ENCODE data around the gene MBP.

The MBP gene

DNA sequence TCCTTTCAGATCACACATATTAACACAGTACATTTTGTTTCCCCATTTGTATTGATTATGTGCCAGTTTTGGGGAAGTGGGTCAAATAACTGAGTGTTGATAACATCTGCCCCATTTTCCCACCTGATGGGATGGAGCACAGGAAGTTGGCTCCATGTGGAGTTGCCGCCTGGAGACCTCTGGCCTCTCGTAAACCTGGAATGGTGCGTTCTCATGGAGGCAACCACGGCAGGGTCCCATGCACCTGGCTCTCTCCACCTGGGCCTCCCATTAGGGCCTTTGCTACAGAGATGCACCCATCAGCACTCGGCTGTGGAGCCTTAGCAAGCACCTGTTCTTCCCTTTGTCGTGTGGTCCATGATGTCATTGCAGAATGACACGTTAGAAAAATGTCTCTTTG lies 130.6 kb downstream of the MBP start:
- peaks cover 29% of the 10 kb centered on the region for H3K27me3 Mint-ChIP-seq (ENCODE audit: low read depth)
- H3K36me3 Mint-ChIP-seq (ENCODE audit: low read depth), result no peaks in the 10 kb centered on the region
- peaks cover 22% of the 10 kb centered on the region for H3K4me1 Mint-ChIP-seq
- no peak overlapping the region for H3K27ac Mint-ChIP-seq
- no peak overlapping the region for H3K4me3 Mint-ChIP-seq
- TF ChIP-seq, protein P1, sequence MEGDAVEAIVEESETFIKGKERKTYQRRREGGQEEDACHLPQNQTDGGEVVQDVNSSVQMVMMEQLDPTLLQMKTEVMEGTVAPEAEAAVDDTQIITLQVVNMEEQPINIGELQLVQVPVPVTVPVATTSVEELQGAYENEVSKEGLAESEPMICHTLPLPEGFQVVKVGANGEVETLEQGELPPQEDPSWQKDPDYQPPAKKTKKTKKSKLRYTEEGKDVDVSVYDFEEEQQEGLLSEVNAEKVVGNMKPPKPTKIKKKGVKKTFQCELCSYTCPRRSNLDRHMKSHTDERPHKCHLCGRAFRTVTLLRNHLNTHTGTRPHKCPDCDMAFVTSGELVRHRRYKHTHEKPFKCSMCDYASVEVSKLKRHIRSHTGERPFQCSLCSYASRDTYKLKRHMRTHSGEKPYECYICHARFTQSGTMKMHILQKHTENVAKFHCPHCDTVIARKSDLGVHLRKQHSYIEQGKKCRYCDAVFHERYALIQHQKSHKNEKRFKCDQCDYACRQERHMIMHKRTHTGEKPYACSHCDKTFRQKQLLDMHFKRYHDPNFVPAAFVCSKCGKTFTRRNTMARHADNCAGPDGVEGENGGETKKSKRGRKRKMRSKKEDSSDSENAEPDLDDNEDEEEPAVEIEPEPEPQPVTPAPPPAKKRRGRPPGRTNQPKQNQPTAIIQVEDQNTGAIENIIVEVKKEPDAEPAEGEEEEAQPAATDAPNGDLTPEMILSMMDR (IDR thresholded peaks at IDR 0.05; ENCODE audit: unreplicated experiment in 3 of 3), result no peak
- H3K9me3 Mint-ChIP-seq, result no peaks in the 10 kb centered on the region

DNA sequence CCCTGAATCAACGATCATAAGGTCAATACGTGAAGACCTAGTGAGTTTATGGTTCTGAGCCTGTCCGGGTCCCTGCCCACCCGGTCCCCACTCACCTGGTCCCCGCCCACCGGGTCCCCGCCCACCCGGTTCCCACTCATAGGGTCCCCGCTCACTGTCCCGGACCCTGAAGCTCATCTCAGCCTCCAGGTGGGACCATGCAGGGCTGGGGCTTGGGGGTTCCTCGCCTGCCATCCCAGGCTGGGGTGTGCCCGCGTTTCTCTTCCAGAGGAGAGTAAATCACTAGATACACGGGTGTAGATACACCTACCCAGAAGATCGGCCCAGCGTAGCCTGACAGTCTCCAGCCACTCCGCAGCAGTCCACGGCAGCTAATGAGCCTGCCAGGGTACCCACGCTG lies 131.5 kb downstream of the MBP start:
- Mint-ChIP-seq H3K9me3 (no peaks in the 10 kb centered on the region), H3K4me1 (peaks cover 27% of the 10 kb centered on the region), H3K27ac (no peak overlapping the region), H3K4me3 (no peak overlapping the region), H3K36me3 (ENCODE audit: low read depth) (no peaks in the 10 kb centered on the region), H3K27me3 (ENCODE audit: low read depth) (peaks cover 25% of the 10 kb centered on the region)
- TF ChIP-seq, protein P1 (IDR thresholded peaks at IDR 0.05; ENCODE audit: unreplicated experiment in 3 of 3), result no peak

DNA sequence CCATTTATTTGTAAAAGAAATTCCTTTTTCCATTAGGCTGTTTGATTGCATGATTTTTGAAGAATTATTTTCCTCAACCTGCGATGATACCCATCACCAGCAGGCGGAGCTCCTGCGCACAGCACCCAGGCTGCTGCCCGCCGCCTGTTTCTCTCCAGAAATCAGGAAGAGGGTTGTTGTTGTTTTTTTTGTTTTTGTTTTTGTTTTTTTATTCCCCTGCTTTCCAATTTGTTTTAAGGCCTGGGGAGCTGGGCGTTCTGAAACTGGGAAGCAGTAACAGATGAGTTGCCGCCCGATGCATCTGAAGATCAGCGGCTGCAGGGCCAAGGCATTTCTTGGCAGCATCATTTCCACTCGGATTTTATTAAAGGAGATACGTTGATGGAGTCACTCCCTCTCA lies 132.1 kb downstream of the MBP start:
- Mint-ChIP-seq H3K36me3 (ENCODE audit: low read depth) (no peaks in the 10 kb centered on the region), H3K27me3 (ENCODE audit: low read depth) (peaks cover 24% of the 10 kb centered on the region), H3K4me3 (peak overlapping the region in 2 of 3 experiments; percentile 16 to 40)

DNA sequence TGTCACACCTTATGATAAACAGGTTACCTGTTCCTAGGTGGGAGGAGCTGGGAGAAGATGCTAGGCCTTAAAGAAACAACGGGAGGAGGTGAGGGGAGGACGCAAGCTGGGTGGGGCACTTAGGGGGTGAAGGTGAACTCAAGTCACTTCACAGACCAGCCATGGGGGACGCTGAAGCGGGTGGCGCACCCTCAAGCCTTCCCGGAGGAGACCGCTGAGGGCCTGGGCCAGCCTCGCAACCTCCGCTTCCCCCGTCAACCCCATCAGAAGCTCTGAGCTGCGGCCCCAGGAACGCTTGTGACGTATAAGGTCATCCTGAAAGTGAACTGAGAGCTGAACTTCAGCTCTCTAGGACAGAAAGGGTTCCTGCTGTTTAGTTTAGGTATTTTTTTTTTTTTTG lies 133.5 kb downstream of the MBP start:
- no peak overlapping the region for H3K4me3 Mint-ChIP-seq
- peaks cover 18% of the 10 kb centered on the region for H3K27me3 Mint-ChIP-seq (ENCODE audit: low read depth)
- H3K36me3 Mint-ChIP-seq (ENCODE audit: low read depth), result no peaks in the 10 kb centered on the region
- H3K27ac Mint-ChIP-seq, result peak overlapping the region in 1 of 3 experiments; percentile 14
- peaks cover 43% of the 10 kb centered on the region for H3K4me1 Mint-ChIP-seq
- peaks cover 2% of the 10 kb centered on the region for H3K9me3 Mint-ChIP-seq
- TF ChIP-seq, protein P1 (IDR thresholded peaks at IDR 0.05; ENCODE audit: unreplicated experiment in 3 of 3), result no peak

More for the DNA sequence above, 132.1 kb downstream of the MBP start:
- H3K4me1 Mint-ChIP-seq, result peaks cover 32% of the 10 kb centered on the region
- TF ChIP-seq, protein P1 (IDR thresholded peaks at IDR 0.05; ENCODE audit: unreplicated experiment in 3 of 3), result peak; percentile 97 to 99 (median 99)
- peak overlapping the region in 2 of 3 experiments; percentile 43 to 48 for H3K27ac Mint-ChIP-seq
- H3K9me3 Mint-ChIP-seq, result no peaks in the 10 kb centered on the region

DNA sequence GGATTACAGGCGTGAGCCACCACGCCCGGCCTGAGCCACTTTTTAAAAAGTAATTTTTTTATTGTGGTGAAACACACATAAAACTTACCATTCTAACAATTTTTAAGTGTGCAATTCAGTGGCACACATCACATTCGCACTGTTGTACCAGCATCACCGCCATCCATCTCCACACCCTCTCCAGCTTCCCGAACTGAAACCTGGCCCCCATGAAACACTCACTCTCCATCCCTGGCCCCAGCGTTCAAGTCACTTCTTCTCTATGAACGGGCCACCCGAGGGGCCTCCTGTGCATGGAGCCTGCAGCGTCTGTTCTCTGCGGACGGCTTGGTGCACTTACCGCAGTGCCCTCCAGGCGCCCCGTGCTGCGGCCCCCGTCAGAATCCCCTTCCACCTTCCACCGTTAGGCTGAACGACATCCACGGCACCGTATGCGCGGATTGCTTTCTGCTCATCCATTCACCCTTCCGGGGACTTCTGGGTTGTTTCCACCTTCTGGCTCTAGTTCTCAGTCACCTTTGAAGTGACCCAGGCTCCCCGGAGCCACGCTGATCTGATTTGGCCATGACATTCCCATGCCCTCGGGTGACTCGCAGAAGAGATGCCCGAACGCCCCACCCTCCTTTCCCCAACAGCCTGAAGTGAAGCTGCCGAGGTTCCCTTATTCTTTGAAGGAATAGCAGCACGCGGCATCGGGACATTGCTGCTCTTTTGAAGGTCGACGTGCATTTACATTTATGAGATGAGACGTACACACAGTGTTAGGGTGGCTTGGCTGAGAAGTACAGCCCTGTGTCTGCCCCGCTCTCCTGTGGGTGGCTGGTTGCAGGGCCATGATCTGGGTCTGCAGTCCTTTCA lies 134.4 kb downstream of the MBP start:
- TF ChIP-seq, protein P1 (IDR thresholded peaks at IDR 0.05; ENCODE audit: unreplicated experiment in 3 of 3), result no peak
- peak overlapping the region; percentile 14 to 69 (median 44) for H3K27ac Mint-ChIP-seq
- H3K4me1 Mint-ChIP-seq, result peaks cover 49% of the 10 kb centered on the region

More for the DNA sequence above, 134.4 kb downstream of the MBP start:
- peaks cover 14% of the 10 kb centered on the region for H3K27me3 Mint-ChIP-seq (ENCODE audit: low read depth)
- H3K4me3 Mint-ChIP-seq, result no peak overlapping the region
- peaks cover 2% of the 10 kb centered on the region for H3K9me3 Mint-ChIP-seq
- no peaks in the 10 kb centered on the region for H3K36me3 Mint-ChIP-seq (ENCODE audit: low read depth)

All from nephron (organoid).